SK-N-SH (cell line): Measurements from ENCODE around the gene POLR2C. TPM values are rescaled to one million over a fixed set of nuclear protein-coding genes. Genes with fewer than 3 reads are reported as not detected.

Source experiments
- CTCF ChIA-PET: fragments of 300-600, 350-600 bp; formaldehyde crosslinking; extraction: SDS; loops from one replicate; lab custom pipeline; 2021; lab: Yijun Ruan, JAX
- POLR2A ChIA-PET: fragments of 350-600 bp; sonication (Branson Sonifier 250); formaldehyde crosslinking; extraction: SDS; loops from one replicate; lab custom pipeline; 2020; ENCODE audit warnings: antibody characterized with exemption, inconsistent platforms; lab: Yijun Ruan, JAX
- DNase-seq: peaks from one replicate; pipeline ENCODE4 v3.0.0; 2012
- H2AFZ ChIP-seq: fragments of 200-600 bp; sonication (generic); 2 replicates; pipeline ENCODE4 v1.8.1; 2016; ENCODE audit warnings: antibody characterized with exemption, mild to moderate bottlenecking, low read depth
- H3F3A ChIP-seq: fragments of 200-600 bp; sonication (generic); replicated peaks from 2 replicates; pipeline ENCODE3; 2016; ENCODE audit warnings: antibody characterized with exemption, mild to moderate bottlenecking; ENCODE audit not compliant: insufficient read depth
- H3K27ac ChIP-seq, 2 experiments: fragments of 200-500 bp in 1 of 2; fragments of 200-600 bp in 1 of 2; sonication (Bioruptor generic) in 1 of 2; sonication (generic), shearing (Covaris generic) in 1 of 2; 2 replicates each; pipeline versions ENCODE4 v1.5.1 to v1.6.1; 2014 to 2016; ENCODE audit warnings: low read depth in 2 of 2, inconsistent platforms in 1 of 2, low read length in 1 of 2, mild to moderate bottlenecking in 1 of 2, mixed read lengths in 1 of 2
- H3K27me3 ChIP-seq: fragments of 200-600 bp; sonication (generic), shearing (Covaris generic); 2 replicates; pipeline ENCODE4 v1.6.1; 2016; ENCODE audit warnings: mixed run types; ENCODE audit not compliant: insufficient read depth
- H3K36me3 ChIP-seq, 2 experiments: fragments of 200-500 bp in 1 of 2; fragments of 200-600 bp in 1 of 2; sonication (Bioruptor generic) in 1 of 2; sonication (generic) in 1 of 2; replicated peaks in 1 of 2; 2 replicates each; pipeline versions ENCODE3 to v1.5.1; 2014 to 2016; ENCODE audit warnings: low read length in 1 of 2, mild to moderate bottlenecking in 1 of 2; ENCODE audit not compliant: insufficient read depth in 2 of 2, control insufficient read depth in 1 of 2
- H3K4me1 ChIP-seq, 2 experiments: fragments of 200-500 bp in 1 of 2; fragments of 200-600 bp in 1 of 2; sonication (Bioruptor generic) in 1 of 2; sonication (generic), shearing (Covaris generic) in 1 of 2; 2 replicates each; pipeline versions ENCODE4 v1.5.1 to v1.6.1; 2014 to 2016; ENCODE audit warnings: low read depth in 1 of 2, low read length in 1 of 2, mixed run types in 1 of 2; ENCODE audit not compliant: insufficient read depth in 2 of 2, control insufficient read depth in 1 of 2
- H3K4me2 ChIP-seq: fragments of 200-600 bp; sonication (generic), shearing (Covaris generic); 2 replicates; pipeline ENCODE4 v1.6.1; 2017; ENCODE audit warnings: mixed run types
- H3K4me3 ChIP-seq, 2 experiments: fragments of 200-500 bp in 1 of 2; fragments of 200-600 bp in 1 of 2; sonication (Bioruptor generic) in 1 of 2; sonication (generic), shearing (Covaris generic) in 1 of 2; 2 replicates each; pipeline versions ENCODE4 v1.5.1 to v1.8.1; 2014 to 2016; ENCODE audit warnings: low read depth in 2 of 2, inconsistent platforms in 1 of 2, low read length in 1 of 2, mild to moderate bottlenecking in 1 of 2, mixed read lengths in 1 of 2, moderate library complexity in 1 of 2
- H3K79me2 ChIP-seq: fragments of 200-600 bp; sonication (generic); 2 replicates; pipeline ENCODE4 v1.8.1; 2017; ENCODE audit warnings: mild to moderate bottlenecking; ENCODE audit not compliant: insufficient read depth
- H3K9ac ChIP-seq: fragments of 200-600 bp; sonication (generic); 2 replicates; pipeline ENCODE4 v1.6.1; 2017; ENCODE audit warnings: mixed run types
- H3K9me2 ChIP-seq: fragments of 200-600 bp; sonication (generic); 2 replicates; pipeline ENCODE4 v1.6.1; 2017; ENCODE audit warnings: mixed run types
- H3K9me3 ChIP-seq: fragments of 200-600 bp; sonication (generic); 2 replicates; pipeline ENCODE4 v1.6.1; 2017; ENCODE audit warnings: mixed run types, mild to moderate bottlenecking, moderate library complexity
- H4K20me1 ChIP-seq: fragments of 200-600 bp; sonication (generic); 2 replicates; pipeline ENCODE4 v1.6.1; 2017; ENCODE audit warnings: mild to moderate bottlenecking, mixed run types; ENCODE audit not compliant: insufficient read depth
- CHD2 ChIP-seq: fragments of 150-350 bp; IDR thresholded peaks from 2 replicates; pipeline ENCODE4 v1.6.1; 2018; ENCODE audit warnings: low read length; ENCODE audit not compliant: partially characterized antibody
- EZH2phosphoT487 ChIP-seq: fragments of 200-600 bp; sonication (generic); IDR thresholded peaks from 2 replicates; pipeline ENCODE4 v1.6.1; 2017; ENCODE audit warnings: low read depth, mixed run types, mild to moderate bottlenecking, antibody characterized with exemption, moderate library complexity, borderline replicate concordance
- FOXJ3 ChIP-seq: sonication (generic); formaldehyde crosslinking; IDR thresholded peaks from 2 replicates; pipeline ENCODE4 v1.5.1; 2020; ENCODE audit warnings: mild to moderate bottlenecking, missing genetic modification reagents
- JUND ChIP-seq: IDR thresholded peaks from 2 replicates; pipeline ENCODE4 v1.4.0; 2012
- MEF2A ChIP-seq: IDR thresholded peaks from 2 replicates; pipeline ENCODE4 v1.4.0; 2012; ENCODE audit warnings: low read depth, borderline replicate concordance
- MXI1 ChIP-seq: IDR thresholded peaks from 2 replicates; pipeline ENCODE4 v1.6.1; 2012; ENCODE audit warnings: mild to moderate bottlenecking, low read depth, low read length, improper control_type of control experiment
- RAD21 ChIP-seq: IDR thresholded peaks from 2 replicates; pipeline ENCODE4 v1.6.1; 2012; ENCODE audit warnings: mild to moderate bottlenecking, low read length
- RXRA ChIP-seq: IDR thresholded peaks from 2 replicates; pipeline ENCODE4 v1.4.0; 2012; ENCODE audit warnings: low read depth, mild to moderate bottlenecking, borderline replicate concordance
- TAF1 ChIP-seq: IDR thresholded peaks from 2 replicates; pipeline ENCODE4 v1.6.1; 2012; ENCODE audit warnings: low read depth, mild to moderate bottlenecking, low read length, moderate library complexity, borderline replicate concordance
- TEAD4 ChIP-seq: IDR thresholded peaks from 2 replicates; pipeline ENCODE4 v1.4.0; 2012; ENCODE audit warnings: mild to moderate bottlenecking, borderline replicate concordance; ENCODE audit not compliant: insufficient read depth
- ZBTB33 ChIP-seq: IDR thresholded peaks from 2 replicates; pipeline ENCODE4 v1.4.0; 2012; ENCODE audit warnings: low read depth, borderline replicate concordance
- WGBS: methylation state at CpG from one replicate; pipeline ENCODE4 v1.1.6; 2017; ENCODE audit warnings: low lambda C conversion rate; 5-methylcytosine and 5-hydroxymethylcytosine counted together
- polyA plus RNA-seq, 3 experiments: library from polyadenylated mRNA; depleted of rRNA; stranded (reverse); fragments of >200 nt; gene quantifications; 2 replicates each; pipeline ENCODE4 v1.2.3, GENCODE V29; 2012
- TF ChIP-seq, protein P1 (sequence below): IDR thresholded peaks from 2 replicates; pipeline ENCODE4 v1.4.0; 2012; ENCODE audit warnings: low read depth, borderline replicate concordance
- TF ChIP-seq, protein P2 (sequence below): IDR thresholded peaks from 2 replicates; pipeline ENCODE4; 2012

Gene POLR2C
- polyA plus RNA-seq, 1 of the 3 experiments (the other 2 are of a cell fraction): 160 TPM

DNA sequence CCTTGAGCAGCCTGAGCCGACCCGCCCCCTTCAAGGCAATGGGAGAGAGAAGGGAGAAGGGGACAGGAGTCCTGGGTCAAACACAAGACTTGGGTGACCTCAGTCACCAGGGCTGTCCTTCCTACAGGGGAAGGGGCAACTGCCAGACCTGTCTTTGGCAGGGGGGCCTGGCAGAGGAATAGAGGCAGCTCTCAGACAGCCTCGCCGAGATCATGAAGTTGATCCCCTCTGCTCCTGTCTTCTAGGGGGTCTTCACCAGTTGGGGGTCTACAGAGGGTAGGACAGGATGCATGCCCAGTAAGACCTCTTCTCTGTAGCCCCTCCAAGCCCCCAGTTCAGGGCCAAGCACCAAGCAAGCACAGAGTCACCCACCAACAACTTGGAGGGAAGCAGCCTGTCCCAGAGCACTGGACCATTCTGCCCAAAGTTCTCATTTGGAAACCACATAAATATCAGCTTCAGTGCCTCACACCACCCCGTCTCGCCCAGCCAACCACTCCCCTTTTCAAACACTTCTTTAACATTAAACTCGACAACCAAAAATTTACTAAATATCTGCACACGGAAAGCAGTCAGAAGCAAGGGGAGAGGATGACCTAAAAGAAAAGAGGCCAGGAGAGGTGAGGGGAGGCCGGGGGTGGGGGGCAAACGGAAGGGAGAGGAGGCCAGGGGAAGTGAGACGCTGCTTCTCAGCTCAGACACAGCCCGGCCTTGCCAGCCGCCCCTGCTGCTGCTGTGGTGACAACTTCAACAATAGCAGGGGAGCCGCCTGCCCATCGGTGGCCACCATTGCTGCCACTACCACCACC, 16.1 kb downstream of the POLR2C start:
- Histone ChIP-seq H3K27ac (peak overlapping the region in 1 of 2 experiments; percentile 90; a peak in 2 of 4 replicates), H3K36me3 (peaks cover 0 to 13% of the 10 kb centered on the region in 2 experiments), H3F3A (peaks cover 5% of the 10 kb centered on the region), H3K79me2 (peaks cover 7% of the 10 kb centered on the region; the same call in 1 of the 2 replicates), H3K27me3 (no peaks in the 10 kb centered on the region), H3K4me1 (peaks cover 14 to 86% of the 10 kb centered on the region in 2 experiments; a peak in 3 of 4 replicates), H3K9ac (no peak overlapping the region), H3K4me2 (peak overlapping the region; percentile 86), H3K9me2 (no peaks in the 10 kb centered on the region), H3K4me3 (peak overlapping the region; percentile 48 to 58), H3K9me3 (no peaks in the 10 kb centered on the region), H4K20me1 (0 out of 2 replicates have a peak, but pooled peaks cover 6% of the 10 kb centered on the region), H2AFZ (no peak overlapping the region)
- ChIA-PET POLR2A (interaction anchor here (0.8 to 10.0 kb wide), 4 partner anchors 16 to 101 kb away, joined by 3 to 152 read pairs (median 7); partner anchors contain the start of gene POLR2C), CTCF (interaction anchor here (0.5 to 21.0 kb wide), 7 partner anchors 8 to 178 kb away, joined by 3 to 354 read pairs (median 4); partner anchors contain the start of gene POLR2C)
- no peak for TF ChIP-seq MXI1
- TF ChIP-seq, protein P1, sequence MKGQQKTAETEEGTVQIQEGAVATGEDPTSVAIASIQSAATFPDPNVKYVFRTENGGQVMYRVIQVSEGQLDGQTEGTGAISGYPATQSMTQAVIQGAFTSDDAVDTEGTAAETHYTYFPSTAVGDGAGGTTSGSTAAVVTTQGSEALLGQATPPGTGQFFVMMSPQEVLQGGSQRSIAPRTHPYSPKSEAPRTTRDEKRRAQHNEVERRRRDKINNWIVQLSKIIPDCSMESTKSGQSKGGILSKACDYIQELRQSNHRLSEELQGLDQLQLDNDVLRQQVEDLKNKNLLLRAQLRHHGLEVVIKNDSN: no peak
- no peak for TF ChIP-seq CHD2
- no peak for TF ChIP-seq FOXJ3 (CRISPR knock-in tag)
- no peak for TF ChIP-seq EZH2phosphoT487
- TF ChIP-seq RAD21: no peak
- TF ChIP-seq, protein P2, sequence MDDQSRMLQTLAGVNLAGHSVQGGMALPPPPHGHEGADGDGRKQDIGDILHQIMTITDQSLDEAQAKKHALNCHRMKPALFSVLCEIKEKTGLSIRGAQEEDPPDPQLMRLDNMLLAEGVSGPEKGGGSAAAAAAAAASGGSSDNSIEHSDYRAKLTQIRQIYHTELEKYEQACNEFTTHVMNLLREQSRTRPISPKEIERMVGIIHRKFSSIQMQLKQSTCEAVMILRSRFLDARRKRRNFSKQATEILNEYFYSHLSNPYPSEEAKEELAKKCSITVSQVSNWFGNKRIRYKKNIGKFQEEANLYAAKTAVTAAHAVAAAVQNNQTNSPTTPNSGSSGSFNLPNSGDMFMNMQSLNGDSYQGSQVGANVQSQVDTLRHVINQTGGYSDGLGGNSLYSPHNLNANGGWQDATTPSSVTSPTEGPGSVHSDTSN: no peak
- TF ChIP-seq RXRA: no peak
- no peak for TF ChIP-seq MEF2A
- DNase-seq: no peak
- 50% methylated on average over 11 of the region's 15 CpGs for WGBS

DNA sequence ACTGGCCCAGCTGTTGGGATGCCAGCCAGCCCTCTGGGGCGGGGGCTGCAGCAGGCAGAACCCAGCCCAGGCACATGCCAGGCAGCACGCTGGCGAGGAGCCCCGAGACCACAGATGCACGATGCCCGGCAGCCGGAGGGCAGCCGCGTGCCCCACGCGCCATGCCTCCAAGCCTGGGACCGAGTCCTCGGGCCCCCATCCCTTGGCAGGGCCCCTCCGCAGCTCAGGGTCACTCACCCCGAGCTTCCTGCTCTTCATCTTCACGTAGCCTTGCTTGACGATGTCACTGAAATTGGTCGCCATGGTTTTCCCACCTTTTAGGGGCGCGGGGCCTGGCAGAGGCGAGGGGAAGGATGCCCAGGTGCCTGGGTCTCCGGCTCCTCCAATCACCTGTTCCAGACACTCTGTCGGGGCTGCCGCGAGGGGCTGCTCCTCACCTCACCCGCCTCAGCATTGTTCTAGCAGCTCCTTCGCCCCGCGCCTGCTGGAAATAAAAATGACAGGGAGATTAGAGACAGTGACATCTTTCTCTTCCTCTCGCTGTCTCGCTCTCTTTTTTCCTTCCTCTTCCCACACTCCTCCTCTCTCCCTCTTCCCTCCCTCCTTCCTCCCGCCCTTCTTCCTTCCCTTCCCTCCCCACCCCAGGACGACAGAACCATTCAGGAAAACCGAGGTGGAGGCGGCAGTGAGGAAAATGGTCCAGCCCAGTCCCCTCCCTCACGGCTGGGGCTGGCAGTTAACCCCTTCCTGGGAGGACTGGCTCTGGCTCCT, 16.9 kb downstream of the POLR2C start:
- H2AFZ ChIP-seq: peak overlapping the region; percentile 63; the same call in 1 of the 2 replicates
- H3K4me2 ChIP-seq: peak overlapping the region; percentile 86
- H3K4me1 ChIP-seq: peaks cover 14 to 87% of the 10 kb centered on the region in 2 experiments; a peak in 3 of 4 replicates
- DNase-seq: peak; percentile 85
- peaks cover 7% of the 10 kb centered on the region; the same call in 1 of the 2 replicates for H3K79me2 ChIP-seq
- no peak overlapping the region for H3K9ac ChIP-seq
- no peaks in the 10 kb centered on the region for H3K9me3 ChIP-seq
- 0 out of 2 replicates have a peak, but pooled peaks cover 6% of the 10 kb centered on the region for H4K20me1 ChIP-seq
- peak overlapping the region; percentile 48 to 58 for H3K4me3 ChIP-seq
- ChIA-PET POLR2A (interaction anchor here (0.8 to 10.0 kb wide), 5 partner anchors 17 to 102 kb away, joined by 3 to 152 read pairs (median 7); partner anchors contain the start of gene POLR2C), CTCF (interaction anchor here (0.6 to 21.0 kb wide), 6 partner anchors 9 to 179 kb away, joined by 3 to 354 read pairs (median 5); partner anchors contain the start of gene POLR2C)
- no peaks in the 10 kb centered on the region for H3K9me2 ChIP-seq
- H3F3A ChIP-seq: peaks cover 5% of the 10 kb centered on the region
- peak overlapping the region; percentile 27 to 90; a peak in 3 of 4 replicates for H3K27ac ChIP-seq
- no peaks in the 10 kb centered on the region for H3K27me3 ChIP-seq
- peaks cover 0 to 6% of the 10 kb centered on the region in 2 experiments for H3K36me3 ChIP-seq
- 23% methylated on average over 21 of the region's 36 CpGs for WGBS
- TF ChIP-seq TAF1 (no peak), MXI1 (no peak; the same call in 1 of the 2 replicates), ZBTB33 (no peak), JUND (no peak), TEAD4 (no peak), MEF2A (no peak), RAD21 (no peak), CHD2 (peak; percentile 49)
- TF ChIP-seq, protein P2: peak; percentile 18; the same call in 1 of the 2 replicates
- TF ChIP-seq, protein P1: no peak
